ENCODE results near the gene ZFHX3.

DNA sequence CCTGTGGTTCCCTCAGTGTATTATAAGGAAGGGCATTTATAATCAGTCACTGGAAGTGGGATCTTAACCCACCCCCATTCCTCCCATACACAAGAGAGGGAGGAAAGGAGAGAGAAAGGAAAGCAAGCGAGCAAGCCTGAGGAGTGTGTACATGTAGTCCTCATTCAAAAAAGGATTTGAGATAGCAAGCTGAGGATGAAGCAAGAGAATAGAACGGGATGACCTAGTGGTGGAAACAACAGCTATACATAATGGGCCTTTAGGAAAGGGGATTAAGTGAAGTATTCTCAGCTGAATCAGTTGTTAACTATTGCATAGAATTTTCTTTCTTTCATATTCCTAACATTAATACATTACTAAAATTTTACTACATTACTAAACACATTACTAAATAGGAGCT, 281.4 kb downstream of the ZFHX3 start:
- TF ChIP-seq POLR2A (IDR thresholded peaks at IDR 0.05; ENCODE audit: control extremely low read depth in 1 of 2, low read depth in 2 of 2, low read length in 2 of 2), result no peak
- TF ChIP-seq RAD21 (IDR thresholded peaks at IDR 0.05 in 1 of 2, conservative IDR thresholded peaks at IDR 0.05 in 1 of 2; ENCODE audit: low read depth in 2 of 2, low read length in 2 of 2), result no peak
- TF ChIP-seq JUN (IDR thresholded peaks at IDR 0.05; ENCODE audit: low read depth, low read length), result no peak
- no peak for TF ChIP-seq CHD1 (IDR thresholded peaks at IDR 0.05; ENCODE audit: low read depth, low read length)
- no peak for TF ChIP-seq SIRT6 (IDR thresholded peaks at IDR 0.05; ENCODE audit: low read length)
- TF ChIP-seq, protein P1, sequence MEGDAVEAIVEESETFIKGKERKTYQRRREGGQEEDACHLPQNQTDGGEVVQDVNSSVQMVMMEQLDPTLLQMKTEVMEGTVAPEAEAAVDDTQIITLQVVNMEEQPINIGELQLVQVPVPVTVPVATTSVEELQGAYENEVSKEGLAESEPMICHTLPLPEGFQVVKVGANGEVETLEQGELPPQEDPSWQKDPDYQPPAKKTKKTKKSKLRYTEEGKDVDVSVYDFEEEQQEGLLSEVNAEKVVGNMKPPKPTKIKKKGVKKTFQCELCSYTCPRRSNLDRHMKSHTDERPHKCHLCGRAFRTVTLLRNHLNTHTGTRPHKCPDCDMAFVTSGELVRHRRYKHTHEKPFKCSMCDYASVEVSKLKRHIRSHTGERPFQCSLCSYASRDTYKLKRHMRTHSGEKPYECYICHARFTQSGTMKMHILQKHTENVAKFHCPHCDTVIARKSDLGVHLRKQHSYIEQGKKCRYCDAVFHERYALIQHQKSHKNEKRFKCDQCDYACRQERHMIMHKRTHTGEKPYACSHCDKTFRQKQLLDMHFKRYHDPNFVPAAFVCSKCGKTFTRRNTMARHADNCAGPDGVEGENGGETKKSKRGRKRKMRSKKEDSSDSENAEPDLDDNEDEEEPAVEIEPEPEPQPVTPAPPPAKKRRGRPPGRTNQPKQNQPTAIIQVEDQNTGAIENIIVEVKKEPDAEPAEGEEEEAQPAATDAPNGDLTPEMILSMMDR (IDR thresholded peaks at IDR 0.05; ENCODE audit: control extremely low read depth in 1 of 3, insufficient read depth in 1 of 3, low read depth in 1 of 3, low read length in 3 of 3), result no peak
- no peak for TF ChIP-seq TBP (IDR thresholded peaks at IDR 0.05; ENCODE audit: low read depth, low read length)
- TF ChIP-seq, protein P2, sequence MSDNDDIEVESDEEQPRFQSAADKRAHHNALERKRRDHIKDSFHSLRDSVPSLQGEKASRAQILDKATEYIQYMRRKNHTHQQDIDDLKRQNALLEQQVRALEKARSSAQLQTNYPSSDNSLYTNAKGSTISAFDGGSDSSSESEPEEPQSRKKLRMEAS (IDR thresholded peaks at IDR 0.05), result no peak
- TF ChIP-seq EGR1 (IDR thresholded peaks at IDR 0.05; ENCODE audit: borderline replicate concordance, low read depth, low read length), result no peak
- TF ChIP-seq SP1 (IDR thresholded peaks at IDR 0.05; ENCODE audit: low read depth, low read length), result no peak
